GM12865 (cell line): ENCODE data around the gene SEC11C.
"Not testable (repeated sequence)": the region's sequence is repeated elsewhere in the genome, so short reads cannot be mapped to it uniquely, and the experiment has no call there.

Source experiments
- DNase-seq: peaks from one replicate; pipeline ENCODE4 v3.0.0; 2010; ENCODE audit warnings: low read depth
- H3K4me3 ChIP-seq: 2 replicates; pipeline ENCODE4 v1.5.1; 2011; ENCODE audit warnings: mild to moderate bottlenecking, low read depth, low read length, control low read depth
- TF ChIP-seq, protein P1 (sequence below): IDR thresholded peaks from 2 replicates; pipeline ENCODE4 v1.5.1; 2011; ENCODE audit warnings: low read length, control low read depth, low read depth, inconsistent platforms; ENCODE audit not compliant: insufficient read depth; ENCODE audit errors: missing control alignments

The SEC11C gene

DNA sequence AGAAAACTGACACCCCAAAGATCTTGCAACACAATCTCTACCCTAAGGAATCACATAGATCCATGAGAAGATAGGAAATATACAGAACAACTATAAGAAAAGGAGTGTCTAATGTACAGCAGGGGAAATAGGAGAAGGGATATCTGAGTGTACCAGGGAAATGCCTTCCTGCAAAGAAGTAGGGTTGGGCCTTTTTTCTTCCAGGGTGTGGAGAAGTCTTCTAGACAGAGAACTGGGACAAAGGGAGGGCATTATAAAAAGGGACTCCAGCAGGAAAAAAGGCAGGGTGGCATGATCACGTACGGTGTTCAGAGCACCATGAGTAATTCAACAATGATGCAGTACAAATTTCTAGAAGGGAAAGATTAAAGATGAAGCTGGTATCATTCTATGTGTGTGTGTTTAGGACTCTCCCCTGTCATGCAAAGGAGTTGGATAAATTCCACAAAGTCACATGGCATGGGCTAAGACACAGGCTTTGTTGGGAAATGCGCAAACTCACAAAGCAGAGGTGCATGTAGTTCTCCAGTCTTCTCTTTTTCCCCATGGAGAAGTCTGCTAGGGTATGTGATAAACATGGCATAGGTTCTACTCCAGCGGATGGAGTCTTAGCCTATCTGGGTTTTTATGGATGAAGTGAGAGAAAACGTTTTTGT is 6.7 kb upstream of the SEC11C start:
- no peak for DNase-seq
- H3K4me3 ChIP-seq: no peak overlapping the region
- TF ChIP-seq, protein P1, sequence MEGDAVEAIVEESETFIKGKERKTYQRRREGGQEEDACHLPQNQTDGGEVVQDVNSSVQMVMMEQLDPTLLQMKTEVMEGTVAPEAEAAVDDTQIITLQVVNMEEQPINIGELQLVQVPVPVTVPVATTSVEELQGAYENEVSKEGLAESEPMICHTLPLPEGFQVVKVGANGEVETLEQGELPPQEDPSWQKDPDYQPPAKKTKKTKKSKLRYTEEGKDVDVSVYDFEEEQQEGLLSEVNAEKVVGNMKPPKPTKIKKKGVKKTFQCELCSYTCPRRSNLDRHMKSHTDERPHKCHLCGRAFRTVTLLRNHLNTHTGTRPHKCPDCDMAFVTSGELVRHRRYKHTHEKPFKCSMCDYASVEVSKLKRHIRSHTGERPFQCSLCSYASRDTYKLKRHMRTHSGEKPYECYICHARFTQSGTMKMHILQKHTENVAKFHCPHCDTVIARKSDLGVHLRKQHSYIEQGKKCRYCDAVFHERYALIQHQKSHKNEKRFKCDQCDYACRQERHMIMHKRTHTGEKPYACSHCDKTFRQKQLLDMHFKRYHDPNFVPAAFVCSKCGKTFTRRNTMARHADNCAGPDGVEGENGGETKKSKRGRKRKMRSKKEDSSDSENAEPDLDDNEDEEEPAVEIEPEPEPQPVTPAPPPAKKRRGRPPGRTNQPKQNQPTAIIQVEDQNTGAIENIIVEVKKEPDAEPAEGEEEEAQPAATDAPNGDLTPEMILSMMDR: no peak

DNA sequence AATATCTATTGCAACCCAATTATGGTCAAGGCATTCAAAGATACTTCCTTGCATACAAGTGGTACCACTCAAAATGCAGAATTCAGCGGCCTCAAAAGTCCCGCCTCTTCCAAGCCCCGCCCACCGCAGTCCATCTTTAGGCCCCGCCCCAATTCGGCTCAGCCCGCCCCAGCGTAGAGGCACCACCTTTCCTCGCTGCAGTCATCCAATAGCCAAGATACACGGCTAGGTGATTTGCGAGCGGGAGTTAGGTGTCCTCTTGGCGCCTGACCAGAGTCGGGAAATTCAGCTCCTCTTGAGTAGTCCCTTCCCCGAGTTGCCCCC is 431 bp upstream of the SEC11C start:
- TF ChIP-seq, protein P1: no peak

DNA sequence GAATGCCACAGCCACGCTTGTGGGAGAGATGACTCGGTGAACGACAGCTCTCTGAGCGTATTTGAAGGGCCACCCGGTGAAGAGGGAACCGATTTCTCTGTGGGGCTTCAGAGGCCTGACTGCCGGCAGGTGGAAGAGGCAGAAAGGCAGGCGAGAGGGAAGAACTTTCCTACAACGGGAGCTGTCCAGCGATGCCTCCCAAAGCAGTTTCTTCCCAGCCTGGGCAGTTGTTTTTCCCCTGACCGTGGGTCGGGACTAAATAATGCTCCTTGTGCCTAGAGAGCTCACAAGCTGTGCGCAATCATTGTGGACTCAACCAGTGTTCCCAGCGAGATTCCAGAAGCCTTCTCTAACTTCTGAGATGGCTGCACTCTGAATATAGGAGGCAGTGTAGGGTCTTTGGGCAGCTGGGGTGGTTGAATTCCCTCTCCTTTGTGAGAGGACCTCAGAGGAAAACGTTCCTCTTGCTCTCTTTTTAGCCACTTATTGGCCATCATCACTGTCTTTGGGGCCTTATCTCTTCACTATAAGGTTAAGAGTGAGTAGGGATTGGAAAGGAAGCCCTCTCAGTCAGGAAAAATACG is 710 bp downstream of the SEC11C start:
- TF ChIP-seq, protein P1: no peak
- no peak for DNase-seq

More for the DNA sequence above, 431 bp upstream of the SEC11C start:
- peak overlapping the region; percentile 77 for H3K4me3 ChIP-seq
- peak; percentile 95 for DNase-seq

DNA sequence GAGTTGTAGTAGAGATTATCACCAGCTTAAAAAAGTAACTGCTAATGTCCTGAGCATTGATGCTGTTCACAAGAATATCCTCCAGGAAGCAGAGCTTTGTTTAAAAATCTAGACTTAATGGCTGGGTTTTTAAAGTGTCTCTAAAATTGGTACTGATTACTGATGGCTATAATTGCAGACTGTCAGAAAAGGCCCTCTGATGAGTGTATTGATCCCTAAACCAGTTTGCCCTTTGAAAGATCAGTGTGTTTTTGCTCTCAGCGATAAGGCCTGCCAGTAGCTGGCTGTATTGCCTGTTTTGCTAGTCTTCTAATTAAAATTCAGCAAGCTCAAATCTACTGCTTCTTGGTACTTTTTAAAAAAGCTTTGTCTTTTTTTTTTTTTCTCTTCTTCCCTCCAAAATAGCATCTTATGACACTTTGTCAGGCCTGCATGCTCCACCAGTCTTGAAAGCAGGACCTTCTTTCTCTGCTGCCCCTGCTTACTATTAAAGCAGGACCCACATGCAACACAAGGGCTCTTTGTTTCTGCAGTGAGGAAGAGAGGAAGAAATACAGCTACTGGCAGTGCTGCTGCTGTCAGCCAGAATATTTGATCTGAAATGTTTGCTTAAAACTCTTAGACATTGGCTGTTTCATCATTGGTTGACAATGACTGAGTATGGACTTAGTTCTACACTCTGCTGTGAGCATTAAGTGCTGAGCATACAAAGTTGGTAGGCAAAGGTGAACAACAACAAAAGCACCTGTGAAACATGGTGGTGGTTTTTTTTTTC is 1.8 kb downstream of the SEC11C start:
- peak overlapping the region; percentile 77 for H3K4me3 ChIP-seq
- TF ChIP-seq, protein P1: no peak
- DNase-seq: peak; percentile 54

More for the DNA sequence above, 710 bp downstream of the SEC11C start:
- H3K4me3 ChIP-seq: peak overlapping the region; percentile 77

DNA sequence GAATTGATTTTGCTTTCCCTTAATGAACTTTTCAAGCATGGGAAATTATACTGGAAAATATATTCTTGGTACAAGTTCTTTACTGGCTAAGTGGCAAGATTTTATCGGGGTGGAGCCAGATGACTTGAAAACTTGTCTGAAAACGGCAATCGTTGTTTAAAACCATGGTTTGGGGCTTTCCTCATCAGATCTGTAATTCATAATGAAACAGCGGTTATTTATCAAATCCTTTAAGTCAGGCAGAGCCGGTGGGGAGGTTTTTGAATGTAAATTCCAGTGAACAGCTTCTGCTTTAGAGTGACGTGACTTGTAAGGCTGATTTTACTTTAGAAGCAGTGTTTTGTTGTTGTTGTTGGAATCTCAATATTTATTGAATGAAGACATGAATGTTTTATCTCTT is 2.6 kb downstream of the SEC11C start:
- peak overlapping the region; percentile 77 for H3K4me3 ChIP-seq
- peak; percentile 85 for DNase-seq
- TF ChIP-seq, protein P1: no peak

DNA sequence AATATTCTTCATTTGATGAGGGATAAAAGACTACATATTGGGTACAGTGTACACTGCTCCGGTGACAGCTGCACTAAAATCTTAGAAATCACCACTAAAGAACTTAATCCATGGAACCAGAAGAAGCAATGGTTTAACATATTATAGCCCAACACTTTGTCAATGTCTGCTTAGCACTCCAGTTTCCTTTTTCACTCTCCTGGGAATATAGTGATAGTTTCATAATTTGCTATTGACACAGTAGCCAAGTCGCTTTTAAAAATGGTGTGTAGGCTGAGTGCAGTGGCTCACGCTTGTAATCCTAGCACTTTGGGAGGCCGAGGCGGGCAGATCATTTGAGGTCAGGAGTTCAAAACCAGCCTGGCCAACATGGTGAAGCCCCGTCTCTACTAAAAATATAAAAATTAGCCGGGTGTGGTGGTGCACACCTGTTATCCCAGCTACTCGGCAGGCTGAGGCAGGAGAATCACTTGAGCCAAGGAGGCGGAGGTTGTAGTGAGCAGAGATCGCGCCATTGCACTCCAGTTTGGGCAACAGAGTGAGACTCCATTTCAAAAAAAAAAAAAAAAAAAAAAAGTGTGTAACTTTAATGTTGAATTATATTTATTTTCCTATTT is 3.2 kb downstream of the SEC11C start:
- not testable (repeated sequence) for DNase-seq
- peak overlapping the region; percentile 77 for H3K4me3 ChIP-seq

DNA sequence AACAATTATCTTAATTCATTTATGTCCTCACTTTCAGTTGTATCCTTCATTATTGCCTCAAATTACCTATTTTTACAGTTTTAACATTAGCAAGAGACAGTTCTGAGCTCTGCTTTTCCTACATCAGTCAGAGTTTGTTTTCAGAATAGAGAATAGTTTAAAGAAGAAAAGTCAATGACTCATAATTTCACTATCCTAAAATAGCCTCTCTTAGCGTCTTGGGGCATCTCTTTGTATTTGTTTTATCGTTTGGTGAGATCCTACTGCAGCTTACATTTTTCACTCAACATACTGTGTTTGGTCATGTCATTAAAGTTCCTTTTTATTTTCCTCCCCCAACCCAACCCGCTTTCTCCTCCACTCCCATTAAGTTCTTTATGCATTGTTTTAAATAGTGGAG is 3.8 kb downstream of the SEC11C start:
- DNase-seq: peak; percentile 49
- peak overlapping the region; percentile 77 for H3K4me3 ChIP-seq
- TF ChIP-seq, protein P1: no peak
